Activated naive CD4-positive, alpha-beta T cell treated with anti-CD3 and anti-CD28 coated beads for 36 hours (primary cell): ENCODE results near the gene PCDH9. TPM values are rescaled to one million over a fixed set of nuclear protein-coding genes. Genes with fewer than 3 reads are reported as not detected.

Experiments
- CTCF ChIA-PET: fragments of 350-600 bp; sonication (Branson Sonifier 250); formaldehyde crosslinking; loops from one replicate; lab custom pipeline; 2021; ENCODE audit warnings: antibody characterized with exemption; lab: Charles Lee
- DNase-seq: peaks from one replicate; pipeline ENCODE4 v3.0.0-alpha.2; 2020
- H3K27ac Mint-ChIP-seq: one replicate; pipeline ENCODE4 v1.8.0; 2021; ENCODE audit warnings: mild to moderate bottlenecking, mixed read lengths
- H3K27me3 Mint-ChIP-seq: one replicate; pipeline ENCODE4 v1.8.0; 2021; ENCODE audit warnings: low read depth, mixed read lengths
- H3K36me3 Mint-ChIP-seq: one replicate; pipeline ENCODE4 v1.8.0; 2021; ENCODE audit warnings: low read depth, mixed read lengths
- H3K4me1 Mint-ChIP-seq: one replicate; pipeline ENCODE4 v1.8.0; 2021; ENCODE audit warnings: low read depth, mixed read lengths
- H3K4me3 Mint-ChIP-seq: one replicate; pipeline ENCODE4 v1.8.0; 2021; ENCODE audit warnings: mild to moderate bottlenecking, moderate library complexity, mixed read lengths
- H3K9me3 Mint-ChIP-seq: one replicate; pipeline ENCODE4 v1.8.0; 2021; ENCODE audit warnings: mixed read lengths
- intact Hi-C: fragments of 100-400 bp; cut with micrococcal nuclease; formaldehyde crosslinking; loops from one replicate; pipeline ENCODE4 v1.15.1; 2023
- total RNA-seq, 2 experiments: library from RNA; stranded (reverse); gene quantifications; one replicate each; pipeline ENCODE4 v1.2.3, GENCODE V29; 2021

The PCDH9 gene
- total RNA-seq, 2 experiments from 2014 or later, result 0.10 to 0.15 TPM

GRCh38 chr13:66842766-66843165 lies 387.4 kb downstream of the PCDH9 start:
- no peaks in the 10 kb centered on the region for H3K27me3 Mint-ChIP-seq
- no peak overlapping the region for H3K27ac Mint-ChIP-seq
- H3K4me3 Mint-ChIP-seq, result no peak overlapping the region
- H3K36me3 Mint-ChIP-seq, result no peaks in the 10 kb centered on the region
- no peaks in the 10 kb centered on the region for H3K9me3 Mint-ChIP-seq
- DNase-seq, result no peak
- intact Hi-C loops, result no loop called here
- H3K4me1 Mint-ChIP-seq, result no peaks in the 10 kb centered on the region
- CTCF ChIA-PET, result no interaction called here

- no peaks in the 10 kb centered on the region for H3K27me3 Mint-ChIP-seq
- H3K9me3 Mint-ChIP-seq, result no peaks in the 10 kb centered on the region
- CTCF ChIA-PET, result no interaction called here
- no peaks in the 10 kb centered on the region for H3K4me1 Mint-ChIP-seq
- intact Hi-C loops, result no loop called here
- no peaks in the 10 kb centered on the region for H3K36me3 Mint-ChIP-seq
- H3K4me3 Mint-ChIP-seq, result no peak overlapping the region
- no peak for DNase-seq
- H3K27ac Mint-ChIP-seq, result no peak overlapping the region
These were observed 389.5 kb downstream of the PCDH9 start for GRCh38 chr13:66840621-66841020.

DNA sequence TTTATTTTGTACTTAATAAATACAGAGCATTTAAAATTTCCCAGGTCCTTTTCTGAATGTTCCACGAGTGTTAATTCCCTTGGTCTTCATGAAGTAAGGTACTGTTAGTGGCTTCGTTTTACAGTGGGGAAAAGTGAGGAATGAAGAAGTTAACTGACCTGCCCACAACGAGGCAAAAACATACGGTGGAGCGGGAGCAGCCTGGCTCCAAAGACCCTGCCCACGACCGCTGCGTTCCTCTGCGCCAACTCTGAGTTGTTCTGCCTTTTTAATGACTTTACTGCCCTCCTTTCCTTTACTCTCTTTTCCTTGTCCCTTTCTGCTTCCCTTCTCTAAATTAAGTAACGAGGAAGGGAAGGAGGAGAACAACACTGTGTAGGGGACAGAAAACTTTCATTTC lies 392.9 kb downstream of the PCDH9 start:
- H3K9me3 Mint-ChIP-seq, result no peaks in the 10 kb centered on the region
- no peaks in the 10 kb centered on the region for H3K4me1 Mint-ChIP-seq
- H3K4me3 Mint-ChIP-seq, result no peak overlapping the region
- no peaks in the 10 kb centered on the region for H3K27me3 Mint-ChIP-seq
- intact Hi-C loops, result no loop called here
- no peak for DNase-seq
- CTCF ChIA-PET, result no interaction called here
- H3K36me3 Mint-ChIP-seq, result no peaks in the 10 kb centered on the region
- H3K27ac Mint-ChIP-seq, result no peak overlapping the region

DNA sequence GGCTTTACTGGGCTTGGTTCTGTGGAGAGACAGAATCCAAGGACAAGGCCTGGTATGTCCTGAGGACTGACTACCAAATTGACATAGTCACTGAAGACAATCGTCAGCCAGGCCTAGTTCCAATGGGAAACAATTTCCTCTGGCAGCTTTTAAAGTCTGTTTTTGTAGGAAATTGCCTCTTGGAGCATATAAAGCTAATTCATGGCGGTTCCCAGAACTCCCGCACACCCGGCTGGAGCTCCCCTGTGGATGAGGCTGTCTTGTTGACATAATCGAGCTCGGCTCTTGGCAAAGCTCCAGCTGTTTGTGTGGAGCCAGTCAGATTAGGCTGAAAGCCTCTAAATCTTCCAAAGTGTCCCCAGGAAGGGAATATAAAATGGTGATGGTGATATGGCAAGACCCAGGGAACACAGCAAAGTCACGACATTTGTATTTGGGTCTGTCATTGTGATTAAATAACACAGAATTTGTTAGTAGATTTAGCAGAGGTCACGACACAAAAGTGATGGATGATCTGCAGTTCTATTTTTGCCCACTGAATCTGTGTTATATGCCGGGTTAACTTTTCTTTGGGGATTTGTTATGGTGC lies 395.0 kb downstream of the PCDH9 start:
- Mint-ChIP-seq H3K9me3 (no peaks in the 10 kb centered on the region), H3K27me3 (no peaks in the 10 kb centered on the region), H3K4me3 (no peak overlapping the region), H3K4me1 (no peaks in the 10 kb centered on the region), H3K36me3 (no peaks in the 10 kb centered on the region), H3K27ac (no peak overlapping the region)
- no peak for DNase-seq
- intact Hi-C loops, result no loop called here
- CTCF ChIA-PET, result no interaction called here

DNA sequence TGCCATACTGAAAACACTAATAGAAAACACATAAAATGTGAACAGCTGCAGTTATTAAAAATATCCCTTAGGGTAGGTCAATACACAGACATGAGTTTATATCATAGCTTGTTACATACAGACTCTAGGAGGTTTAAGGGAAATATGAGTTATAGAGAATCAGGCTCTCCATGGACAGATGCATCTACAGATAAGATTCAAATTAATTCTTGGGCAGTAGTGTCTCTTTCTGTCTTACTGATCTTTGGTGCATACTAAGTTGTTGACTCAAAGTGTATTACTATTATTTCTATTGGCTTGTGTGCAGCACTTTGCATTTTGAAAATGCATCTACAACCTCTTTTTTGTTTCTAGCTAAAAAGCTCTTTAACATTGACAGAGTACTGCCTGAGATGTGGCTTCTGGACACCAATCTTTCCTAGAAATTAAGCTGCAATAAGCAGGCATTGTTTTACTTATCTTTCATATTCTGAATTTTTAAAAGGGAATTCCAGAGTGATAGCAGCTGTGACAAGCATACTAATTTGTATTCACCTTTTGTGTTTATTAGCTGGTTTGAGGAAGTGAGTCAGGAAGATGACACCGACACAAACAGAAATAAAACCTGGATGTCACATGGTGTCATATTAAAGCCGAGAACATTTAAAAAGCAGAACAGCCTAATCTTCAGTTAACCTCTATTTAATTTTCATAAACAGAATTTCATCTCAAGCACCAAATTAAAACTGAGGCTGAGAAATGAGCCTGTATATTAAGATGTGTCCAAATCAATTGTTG lies 399.0 kb downstream of the PCDH9 start:
- no peak overlapping the region for H3K4me3 Mint-ChIP-seq
- DNase-seq, result no peak
- H3K27ac Mint-ChIP-seq, result no peak overlapping the region
- H3K9me3 Mint-ChIP-seq, result peaks cover 2% of the 10 kb centered on the region
- intact Hi-C loops, result no loop called here
- no peaks in the 10 kb centered on the region for H3K27me3 Mint-ChIP-seq
- no peaks in the 10 kb centered on the region for H3K4me1 Mint-ChIP-seq
- CTCF ChIA-PET, result interaction anchor here (0.7 kb wide), 1 partner anchor 14 kb away, joined by 3 read pairs; no protein-coding TSS in a partner anchor
- H3K36me3 Mint-ChIP-seq, result no peaks in the 10 kb centered on the region

- no peaks in the 10 kb centered on the region for H3K27me3 Mint-ChIP-seq
- intact Hi-C loops, result no loop called here
- H3K9me3 Mint-ChIP-seq, result peaks cover 2% of the 10 kb centered on the region
- no peaks in the 10 kb centered on the region for H3K36me3 Mint-ChIP-seq
- no peaks in the 10 kb centered on the region for H3K4me1 Mint-ChIP-seq
- no peak overlapping the region for H3K27ac Mint-ChIP-seq
- CTCF ChIA-PET, result interaction anchor here (0.7 kb wide), 1 partner anchor 24 kb away, joined by 3 read pairs; no protein-coding TSS in a partner anchor
- DNase-seq, result no peak
- no peak overlapping the region for H3K4me3 Mint-ChIP-seq
These were observed 400.3 kb downstream of the PCDH9 start for GRCh38 chr13:66829803-66830202.

DNA sequence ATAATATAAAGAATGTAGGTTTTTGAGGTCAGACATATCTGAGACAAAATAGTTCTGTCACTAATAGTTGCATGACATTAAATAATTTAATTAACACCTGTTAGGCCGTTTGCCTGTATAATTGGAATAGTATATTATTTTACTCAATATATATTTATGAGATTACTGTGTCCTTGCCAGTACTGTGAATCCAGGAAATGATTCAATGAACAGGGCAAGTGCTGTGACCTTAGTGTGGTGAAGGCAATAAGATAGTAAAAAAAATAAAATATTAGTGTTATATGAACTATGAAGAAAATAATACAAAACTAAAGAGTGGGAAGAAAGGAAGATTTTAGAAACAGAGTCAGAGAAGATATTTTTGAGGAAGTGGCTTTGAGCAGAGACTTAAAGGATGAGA lies 403.7 kb downstream of the PCDH9 start:
- Mint-ChIP-seq H3K27me3 (no peaks in the 10 kb centered on the region), H3K9me3 (peaks cover 4% of the 10 kb centered on the region), H3K4me3 (no peak overlapping the region), H3K27ac (no peak overlapping the region), H3K36me3 (no peaks in the 10 kb centered on the region), H3K4me1 (no peaks in the 10 kb centered on the region)
- intact Hi-C loops, result no loop called here
- DNase-seq, result no peak
- CTCF ChIA-PET, result no interaction called here

- Mint-ChIP-seq H3K27ac (no peak overlapping the region), H3K36me3 (no peaks in the 10 kb centered on the region), H3K4me1 (no peaks in the 10 kb centered on the region), H3K4me3 (no peak overlapping the region), H3K27me3 (no peaks in the 10 kb centered on the region), H3K9me3 (peaks cover 2% of the 10 kb centered on the region)
- no peak for DNase-seq
- intact Hi-C loops, result no loop called here
- CTCF ChIA-PET, result no interaction called here
These were observed 408.6 kb downstream of the PCDH9 start for GRCh38 chr13:66821551-66821950.

GRCh38 chr13:66811455-66811854 lies 418.7 kb downstream of the PCDH9 start:
- Mint-ChIP-seq H3K36me3 (no peaks in the 10 kb centered on the region), H3K4me1 (no peaks in the 10 kb centered on the region), H3K27me3 (no peaks in the 10 kb centered on the region), H3K4me3 (no peak overlapping the region), H3K27ac (no peak overlapping the region), H3K9me3 (peaks cover 4% of the 10 kb centered on the region)
- CTCF ChIA-PET, result no interaction called here
- intact Hi-C loops, result no loop called here
- no peak for DNase-seq

DNA sequence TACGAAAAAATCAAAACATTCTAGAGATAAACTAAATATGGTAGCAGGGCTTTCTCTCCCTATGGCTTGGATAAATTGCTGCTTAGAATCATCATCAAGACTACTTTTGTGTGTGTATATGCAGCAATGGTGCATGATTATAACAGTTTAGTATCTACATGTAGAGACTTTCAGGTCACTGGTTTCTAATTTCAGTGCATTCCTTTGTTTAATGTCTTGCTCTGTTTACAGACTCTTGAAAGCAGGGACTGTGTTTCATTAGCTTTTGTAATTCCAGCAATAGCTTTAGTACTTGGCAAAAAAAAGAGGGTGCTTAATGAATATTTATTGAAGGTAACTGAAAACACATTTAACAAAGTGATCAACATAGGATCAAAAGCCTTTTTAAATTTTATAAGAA lies 420.7 kb downstream of the PCDH9 start:
- no peak overlapping the region for H3K4me3 Mint-ChIP-seq
- no peak overlapping the region for H3K27ac Mint-ChIP-seq
- no peaks in the 10 kb centered on the region for H3K27me3 Mint-ChIP-seq
- H3K4me1 Mint-ChIP-seq, result no peaks in the 10 kb centered on the region
- peaks cover 2% of the 10 kb centered on the region for H3K9me3 Mint-ChIP-seq
- no peak for DNase-seq
- CTCF ChIA-PET, result no interaction called here
- H3K36me3 Mint-ChIP-seq, result no peaks in the 10 kb centered on the region
- intact Hi-C loops, result no loop called here

GRCh38 chr13:66807251-66807650 lies 422.9 kb downstream of the PCDH9 start:
- no peaks in the 10 kb centered on the region for H3K36me3 Mint-ChIP-seq
- H3K4me3 Mint-ChIP-seq, result no peak overlapping the region
- H3K27ac Mint-ChIP-seq, result no peak overlapping the region
- CTCF ChIA-PET, result no interaction called here
- H3K27me3 Mint-ChIP-seq, result no peaks in the 10 kb centered on the region
- H3K4me1 Mint-ChIP-seq, result no peaks in the 10 kb centered on the region
- intact Hi-C loops, result no loop called here
- DNase-seq, result no peak
- H3K9me3 Mint-ChIP-seq, result peaks cover 2% of the 10 kb centered on the region

DNA sequence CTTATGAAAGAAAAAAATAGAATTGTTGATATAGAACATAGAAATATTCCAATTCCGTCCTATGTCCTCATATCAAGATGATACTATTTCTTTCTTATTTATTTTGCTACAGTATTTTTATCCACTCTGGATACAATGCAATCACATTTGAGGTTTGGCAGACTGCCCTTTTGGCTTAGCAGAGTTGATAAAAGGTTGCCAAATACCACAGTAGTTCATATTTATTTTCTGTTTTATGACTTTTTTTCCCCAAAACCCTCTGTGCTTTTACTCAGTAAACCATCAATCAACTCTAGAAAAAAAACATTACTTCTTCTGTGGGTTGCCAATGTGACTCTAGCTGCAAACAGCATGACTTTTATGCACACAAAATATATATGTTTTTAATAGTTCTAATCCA lies 424.5 kb downstream of the PCDH9 start:
- CTCF ChIA-PET, result no interaction called here
- Mint-ChIP-seq H3K36me3 (no peaks in the 10 kb centered on the region), H3K4me3 (no peak overlapping the region), H3K4me1 (no peaks in the 10 kb centered on the region), H3K27ac (no peak overlapping the region), H3K9me3 (no peaks in the 10 kb centered on the region), H3K27me3 (no peaks in the 10 kb centered on the region)
- intact Hi-C loops, result no loop called here
- DNase-seq, result no peak

DNA sequence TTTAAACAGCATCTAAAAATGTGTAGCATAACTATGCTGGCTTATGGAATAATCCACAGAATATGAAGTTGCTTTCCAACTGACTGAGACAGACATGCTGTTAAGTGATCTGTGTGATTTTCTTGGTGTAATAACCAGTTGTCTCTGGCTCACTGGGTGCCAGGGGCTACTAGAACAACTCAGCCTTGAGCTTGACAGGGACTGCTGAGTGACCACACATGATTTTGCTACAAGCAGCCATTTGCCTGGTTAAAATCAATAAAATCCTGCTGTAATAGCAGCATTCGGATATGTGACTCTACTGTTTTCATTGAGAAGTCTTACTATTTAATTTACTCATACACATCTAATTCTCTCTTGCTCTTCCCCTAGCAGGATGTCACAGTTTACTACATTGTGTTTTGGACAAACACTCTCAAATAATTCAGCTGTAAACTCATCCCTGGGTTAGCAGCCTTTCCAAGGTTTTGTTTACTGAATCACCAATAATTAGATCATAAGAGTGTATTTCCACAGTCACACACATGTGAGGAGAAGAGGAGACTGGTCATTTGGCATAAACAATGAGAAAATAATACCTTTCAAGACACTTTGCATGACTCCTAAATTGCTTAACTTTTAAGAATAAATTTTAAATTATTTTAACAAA lies 426.2 kb downstream of the PCDH9 start:
- Mint-ChIP-seq H3K27me3 (no peaks in the 10 kb centered on the region), H3K4me3 (no peak overlapping the region), H3K9me3 (no peaks in the 10 kb centered on the region), H3K27ac (no peak overlapping the region), H3K36me3 (no peaks in the 10 kb centered on the region), H3K4me1 (no peaks in the 10 kb centered on the region)
- intact Hi-C loops, result no loop called here
- no peak for DNase-seq
- CTCF ChIA-PET, result no interaction called here
